ENCODE data around the gene NEBL. TPM values are rescaled to one million over a fixed set of nuclear protein-coding genes. Genes with fewer than 3 reads are reported as not detected.

NEBL gene
- total RNA-seq, 1 experiment from 2014 or later: 32.3 TPM

DNA sequence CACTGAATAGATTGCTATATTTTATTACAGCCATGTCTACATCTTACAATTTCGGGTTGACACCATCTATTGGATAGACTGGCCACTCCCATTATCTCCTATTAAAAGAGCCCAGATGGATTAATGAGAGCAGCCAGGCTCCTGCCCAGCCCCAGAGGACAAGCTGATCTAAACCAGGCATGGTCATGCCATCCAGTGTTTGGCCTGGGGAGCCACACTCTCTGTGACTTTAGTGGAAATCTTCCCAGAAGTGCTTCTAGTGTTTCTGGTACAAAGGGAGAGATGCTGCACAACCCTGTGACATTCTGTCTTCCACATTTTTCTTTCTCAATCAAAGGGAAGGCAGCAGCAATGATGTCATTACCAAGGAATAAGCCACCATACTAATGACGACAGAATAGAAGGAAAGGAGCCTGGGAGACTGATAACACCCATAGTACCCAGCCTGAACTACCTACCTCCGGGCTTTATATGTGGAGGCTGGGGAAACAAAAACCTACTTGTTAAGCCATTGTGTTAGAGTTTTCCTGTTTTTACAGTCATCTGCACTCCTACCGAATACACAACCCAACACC lies 5.0 kb downstream of the NEBL start:
- intact Hi-C loops (cut with micrococcal nuclease; ENCODE audit: unreplicated experiment): no loop called here

DNA sequence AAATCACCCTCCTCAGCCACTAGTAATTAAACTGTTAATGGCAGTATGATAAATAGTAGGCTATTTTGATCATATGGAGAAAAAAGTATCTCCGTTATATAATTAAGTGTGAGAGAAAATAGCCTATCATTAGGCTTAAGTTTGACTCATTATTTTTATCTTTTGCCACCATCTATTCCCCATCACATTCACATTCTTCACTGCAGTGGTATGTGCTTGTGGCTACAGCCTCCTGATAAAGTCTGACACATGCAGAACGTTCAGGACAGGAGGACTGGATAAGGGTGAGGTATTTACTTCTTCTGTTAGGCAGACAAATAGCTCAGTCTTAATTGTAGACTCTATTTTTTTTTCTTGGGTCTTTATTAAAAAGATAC lies 5.8 kb downstream of the NEBL start:
- ChIA-PET CTCF (no interaction called here), POLR2A (no interaction called here)
- H3K27ac ChIP-seq (ENCODE audit: low read length): no peak overlapping the region
- no peak for TF ChIP-seq SIN3A (IDR thresholded peaks at IDR 0.05; ENCODE audit: borderline replicate concordance, insufficient read depth, low read depth, low read length)
- no peak for TF ChIP-seq TCF7L2 (IDR thresholded peaks at IDR 0.05; ENCODE audit: low read depth, low read length)
- TF ChIP-seq POLR2AphosphoS5 (IDR thresholded peaks at IDR 0.05; ENCODE audit: low read depth, low read length): no peak
- TF ChIP-seq, protein P1, sequence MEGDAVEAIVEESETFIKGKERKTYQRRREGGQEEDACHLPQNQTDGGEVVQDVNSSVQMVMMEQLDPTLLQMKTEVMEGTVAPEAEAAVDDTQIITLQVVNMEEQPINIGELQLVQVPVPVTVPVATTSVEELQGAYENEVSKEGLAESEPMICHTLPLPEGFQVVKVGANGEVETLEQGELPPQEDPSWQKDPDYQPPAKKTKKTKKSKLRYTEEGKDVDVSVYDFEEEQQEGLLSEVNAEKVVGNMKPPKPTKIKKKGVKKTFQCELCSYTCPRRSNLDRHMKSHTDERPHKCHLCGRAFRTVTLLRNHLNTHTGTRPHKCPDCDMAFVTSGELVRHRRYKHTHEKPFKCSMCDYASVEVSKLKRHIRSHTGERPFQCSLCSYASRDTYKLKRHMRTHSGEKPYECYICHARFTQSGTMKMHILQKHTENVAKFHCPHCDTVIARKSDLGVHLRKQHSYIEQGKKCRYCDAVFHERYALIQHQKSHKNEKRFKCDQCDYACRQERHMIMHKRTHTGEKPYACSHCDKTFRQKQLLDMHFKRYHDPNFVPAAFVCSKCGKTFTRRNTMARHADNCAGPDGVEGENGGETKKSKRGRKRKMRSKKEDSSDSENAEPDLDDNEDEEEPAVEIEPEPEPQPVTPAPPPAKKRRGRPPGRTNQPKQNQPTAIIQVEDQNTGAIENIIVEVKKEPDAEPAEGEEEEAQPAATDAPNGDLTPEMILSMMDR (IDR thresholded peaks at IDR 0.05): no peak
- TF ChIP-seq, protein P2, sequence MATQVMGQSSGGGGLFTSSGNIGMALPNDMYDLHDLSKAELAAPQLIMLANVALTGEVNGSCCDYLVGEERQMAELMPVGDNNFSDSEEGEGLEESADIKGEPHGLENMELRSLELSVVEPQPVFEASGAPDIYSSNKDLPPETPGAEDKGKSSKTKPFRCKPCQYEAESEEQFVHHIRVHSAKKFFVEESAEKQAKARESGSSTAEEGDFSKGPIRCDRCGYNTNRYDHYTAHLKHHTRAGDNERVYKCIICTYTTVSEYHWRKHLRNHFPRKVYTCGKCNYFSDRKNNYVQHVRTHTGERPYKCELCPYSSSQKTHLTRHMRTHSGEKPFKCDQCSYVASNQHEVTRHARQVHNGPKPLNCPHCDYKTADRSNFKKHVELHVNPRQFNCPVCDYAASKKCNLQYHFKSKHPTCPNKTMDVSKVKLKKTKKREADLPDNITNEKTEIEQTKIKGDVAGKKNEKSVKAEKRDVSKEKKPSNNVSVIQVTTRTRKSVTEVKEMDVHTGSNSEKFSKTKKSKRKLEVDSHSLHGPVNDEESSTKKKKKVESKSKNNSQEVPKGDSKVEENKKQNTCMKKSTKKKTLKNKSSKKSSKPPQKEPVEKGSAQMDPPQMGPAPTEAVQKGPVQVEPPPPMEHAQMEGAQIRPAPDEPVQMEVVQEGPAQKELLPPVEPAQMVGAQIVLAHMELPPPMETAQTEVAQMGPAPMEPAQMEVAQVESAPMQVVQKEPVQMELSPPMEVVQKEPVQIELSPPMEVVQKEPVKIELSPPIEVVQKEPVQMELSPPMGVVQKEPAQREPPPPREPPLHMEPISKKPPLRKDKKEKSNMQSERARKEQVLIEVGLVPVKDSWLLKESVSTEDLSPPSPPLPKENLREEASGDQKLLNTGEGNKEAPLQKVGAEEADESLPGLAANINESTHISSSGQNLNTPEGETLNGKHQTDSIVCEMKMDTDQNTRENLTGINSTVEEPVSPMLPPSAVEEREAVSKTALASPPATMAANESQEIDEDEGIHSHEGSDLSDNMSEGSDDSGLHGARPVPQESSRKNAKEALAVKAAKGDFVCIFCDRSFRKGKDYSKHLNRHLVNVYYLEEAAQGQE (IDR thresholded peaks at IDR 0.05; ENCODE audit: insufficient read depth in 1 of 2, low read depth in 2 of 2, low read length in 1 of 2): no peak
- no peaks in the 10 kb centered on the region; the same call in 1 of the 2 replicates for H3K36me3 ChIP-seq (ENCODE audit: control insufficient read depth, insufficient read depth, low read length)
- no peaks in the 10 kb centered on the region for H3K9me3 ChIP-seq (ENCODE audit: control insufficient read depth, insufficient read depth, low read depth, low read length)
- intact Hi-C loops (cut with micrococcal nuclease; ENCODE audit: unreplicated experiment): no loop called here
- in situ Hi-C loops (cut with HindIII; ENCODE audit: low pct_unique_long_range_greater_than_20kb, low sequenced_read_pairs): no loop called here
- DNase-seq (ENCODE audit: low read depth, low spot score) (no peak), ATAC-seq (no peak)
- no peaks in the 10 kb centered on the region; the same call in 1 of the 2 replicates for H3K4me1 ChIP-seq (ENCODE audit: control insufficient read depth, insufficient read depth, low read length)
- H3K27me3 ChIP-seq (ENCODE audit: control insufficient read depth, insufficient read depth, low read length): no peaks in the 10 kb centered on the region
- H3K4me3 ChIP-seq (ENCODE audit: low read depth in 2 of 2, low read length in 2 of 2): no peak overlapping the region
- no TSS peak for BruUV-seq (replicated peaks)

More for the DNA sequence above, 5.0 kb downstream of the NEBL start:
- no peak overlapping the region for H3K4me3 ChIP-seq (ENCODE audit: low read depth in 2 of 2, low read length in 2 of 2)
- in situ Hi-C loops (cut with HindIII; ENCODE audit: low pct_unique_long_range_greater_than_20kb, low sequenced_read_pairs): no loop called here
- TF ChIP-seq, protein P2 (IDR thresholded peaks at IDR 0.05; ENCODE audit: insufficient read depth in 1 of 2, low read depth in 2 of 2, low read length in 1 of 2): no peak
- TF ChIP-seq POLR2AphosphoS5 (IDR thresholded peaks at IDR 0.05; ENCODE audit: low read depth, low read length) (no peak), TCF7L2 (IDR thresholded peaks at IDR 0.05; ENCODE audit: low read depth, low read length) (no peak), SIN3A (IDR thresholded peaks at IDR 0.05; ENCODE audit: borderline replicate concordance, insufficient read depth, low read depth, low read length) (no peak)
- TF ChIP-seq, protein P1 (IDR thresholded peaks at IDR 0.05): no peak
- no peaks in the 10 kb centered on the region; the same call in 1 of the 2 replicates for H3K4me1 ChIP-seq (ENCODE audit: control insufficient read depth, insufficient read depth, low read length)
- no peaks in the 10 kb centered on the region for H3K27me3 ChIP-seq (ENCODE audit: control insufficient read depth, insufficient read depth, low read length)
- DNase-seq (ENCODE audit: low read depth, low spot score) (no peak), ATAC-seq (no peak)
- no peaks in the 10 kb centered on the region; the same call in 1 of the 2 replicates for H3K36me3 ChIP-seq (ENCODE audit: control insufficient read depth, insufficient read depth, low read length)
- H3K9me3 ChIP-seq (ENCODE audit: control insufficient read depth, insufficient read depth, low read depth, low read length): no peaks in the 10 kb centered on the region
- no peak overlapping the region for H3K27ac ChIP-seq (ENCODE audit: low read length)
- ChIA-PET POLR2A (no interaction called here), CTCF (interaction anchor here (0.6 kb wide), 1 partner anchor 111 kb away, joined by 11 read pairs; no protein-coding TSS in a partner anchor)
- no TSS peak for BruUV-seq (replicated peaks)

All from Panc1 (cell line).